HCT116 (cell line): ENCODE data around the gene PRG2.

ENCODE experiments used
- CTCF ChIP-seq, 3 experiments: fragments of 200-600 bp in 1 of 3; sonication (generic) in 1 of 3; IDR thresholded peaks in 2 of 3; conservative IDR thresholded peaks in 1 of 3; 2 replicates each; pipeline ENCODE4 v1.5.1; 2012 to 2017; ENCODE audit warnings: low read depth in 2 of 3, low read length in 2 of 3, antibody characterized with exemption in 1 of 3, borderline replicate concordance in 1 of 3, control low read depth in 1 of 3, mild to moderate bottlenecking in 1 of 3, mixed read lengths in 1 of 3, mixed run types in 1 of 3, moderate library complexity in 1 of 3; ENCODE audit not compliant: insufficient read depth in 1 of 3
- ELF1 ChIP-seq: IDR thresholded peaks from 2 replicates; pipeline ENCODE4 v1.6.1; 2012; ENCODE audit warnings: low read depth, borderline replicate concordance
- EZH2 ChIP-seq: fragments of 200-600 bp; sonication (generic); IDR thresholded peaks from 2 replicates; pipeline ENCODE4 v1.6.1; 2017; ENCODE audit warnings: antibody characterized with exemption, mixed run types
- JUND ChIP-seq: IDR thresholded peaks from 2 replicates; pipeline ENCODE4 v1.6.1; 2012
- POLR2A ChIP-seq: IDR thresholded peaks from 2 replicates; pipeline ENCODE4 v1.7.0; 2011; ENCODE audit warnings: borderline replicate concordance; ENCODE audit not compliant: insufficient read depth, insufficient read length; ENCODE audit errors: extremely low read depth
- POLR2AphosphoS5 ChIP-seq: IDR thresholded peaks from 2 replicates; pipeline ENCODE4 v1.6.1; 2011; ENCODE audit warnings: mild to moderate bottlenecking, low read depth, low read length, moderate library complexity
- RAD21 ChIP-seq: IDR thresholded peaks from 2 replicates; pipeline ENCODE4 v1.6.1; 2012; ENCODE audit warnings: low read depth, mild to moderate bottlenecking
- REST ChIP-seq: IDR thresholded peaks from 2 replicates; pipeline ENCODE4 v1.6.1; 2012; ENCODE audit warnings: low read depth
- SP1 ChIP-seq: IDR thresholded peaks from 2 replicates; pipeline ENCODE4 v1.6.1; 2012; ENCODE audit warnings: low read depth
- ZNF274 ChIP-seq: fragments of 200-500 bp; sonication (Bioruptor generic); IDR thresholded peaks from 2 replicates; pipeline ENCODE4 v1.6.1; 2014; ENCODE audit warnings: mild to moderate bottlenecking, low read depth, low read length, inconsistent platforms
- TF ChIP-seq, protein P1 (sequence below): IDR thresholded peaks from 2 replicates; pipeline ENCODE4 v1.6.1; 2011; ENCODE audit warnings: mild to moderate bottlenecking, low read length, moderate library complexity; ENCODE audit not compliant: insufficient replicate concordance; ENCODE audit errors: extremely low read depth

DNA sequence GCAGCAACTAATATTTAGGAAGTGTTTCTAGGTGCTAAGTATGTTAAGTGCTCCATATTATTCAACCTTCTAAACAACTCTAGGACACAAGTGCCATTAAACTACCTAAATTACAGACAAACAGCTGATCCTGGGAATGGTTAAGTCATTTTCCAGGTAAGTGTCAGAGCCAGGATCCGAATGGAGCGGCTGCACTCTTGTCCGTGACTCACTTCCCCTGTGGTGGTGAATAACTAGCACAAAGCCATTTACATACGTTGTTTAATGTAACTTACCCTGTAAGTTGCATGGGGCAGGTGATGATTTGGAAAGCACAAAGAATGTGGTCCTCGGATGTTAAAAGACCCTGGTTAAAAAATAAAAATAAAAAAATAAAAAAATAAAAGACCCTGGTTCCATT lies 8.8 kb upstream of the PRG2 start:
- no peak for TF ChIP-seq EZH2
- TF ChIP-seq CTCF (IDR thresholded peaks at IDR 0.05 in 2 of 3, conservative IDR thresholded peaks at IDR 0.05 in 1 of 3; ENCODE audit: borderline replicate concordance in 1 of 3, insufficient read depth in 1 of 3, low read depth in 2 of 3, low read length in 2 of 3): no peak
- no peak for TF ChIP-seq ZNF274
- TF ChIP-seq JUND: no peak
- TF ChIP-seq SP1: no peak
- TF ChIP-seq ELF1: no peak
- no peak for TF ChIP-seq POLR2A
- TF ChIP-seq, protein P1, sequence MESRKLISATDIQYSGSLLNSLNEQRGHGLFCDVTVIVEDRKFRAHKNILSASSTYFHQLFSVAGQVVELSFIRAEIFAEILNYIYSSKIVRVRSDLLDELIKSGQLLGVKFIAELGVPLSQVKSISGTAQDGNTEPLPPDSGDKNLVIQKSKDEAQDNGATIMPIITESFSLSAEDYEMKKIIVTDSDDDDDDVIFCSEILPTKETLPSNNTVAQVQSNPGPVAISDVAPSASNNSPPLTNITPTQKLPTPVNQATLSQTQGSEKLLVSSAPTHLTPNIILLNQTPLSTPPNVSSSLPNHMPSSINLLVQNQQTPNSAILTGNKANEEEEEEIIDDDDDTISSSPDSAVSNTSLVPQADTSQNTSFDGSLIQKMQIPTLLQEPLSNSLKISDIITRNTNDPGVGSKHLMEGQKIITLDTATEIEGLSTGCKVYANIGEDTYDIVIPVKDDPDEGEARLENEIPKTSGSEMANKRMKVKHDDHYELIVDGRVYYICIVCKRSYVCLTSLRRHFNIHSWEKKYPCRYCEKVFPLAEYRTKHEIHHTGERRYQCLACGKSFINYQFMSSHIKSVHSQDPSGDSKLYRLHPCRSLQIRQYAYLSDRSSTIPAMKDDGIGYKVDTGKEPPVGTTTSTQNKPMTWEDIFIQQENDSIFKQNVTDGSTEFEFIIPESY: no peak
- TF ChIP-seq POLR2AphosphoS5: no peak
- no peak for TF ChIP-seq RAD21
- no peak for TF ChIP-seq REST
